Nephron (organoid): ENCODE data around the gene CEMIP.

ENCODE experiments used
- H3K27ac Mint-ChIP-seq, 3 experiments: 2 replicates each; pipeline ENCODE4 v1.8.0; 2020; ENCODE audit warnings: mixed read lengths in 3 of 3, mild to moderate bottlenecking in 2 of 3, moderate library complexity in 1 of 3
- H3K27me3 Mint-ChIP-seq: 2 replicates; pipeline ENCODE4 v1.8.0; 2021; ENCODE audit warnings: low read depth, mild to moderate bottlenecking, moderate library complexity, mixed read lengths
- H3K36me3 Mint-ChIP-seq: 2 replicates; pipeline ENCODE4 v1.8.0; 2020; ENCODE audit warnings: low read depth, mixed read lengths
- H3K4me1 Mint-ChIP-seq: 2 replicates; pipeline ENCODE4 v1.8.0; 2020; ENCODE audit warnings: mixed read lengths
- H3K4me3 Mint-ChIP-seq, 3 experiments: 2 replicates each; pipeline ENCODE4 v1.8.0; 2020; ENCODE audit warnings: mild to moderate bottlenecking in 3 of 3, mixed read lengths in 3 of 3, moderate library complexity in 2 of 3
- H3K9me3 Mint-ChIP-seq: 2 replicates; pipeline ENCODE4 v1.8.0; 2020; ENCODE audit warnings: mixed read lengths
- TF ChIP-seq, protein P1 (sequence below), 3 experiments: fragments of 200-600 bp; sonication (generic); IDR thresholded peaks; one replicate each; pipeline ENCODE4 v1.5.0; 2021; ENCODE audit warnings: antibody characterized with exemption in 3 of 3; ENCODE audit not compliant: unreplicated experiment in 3 of 3

Gene CEMIP

DNA sequence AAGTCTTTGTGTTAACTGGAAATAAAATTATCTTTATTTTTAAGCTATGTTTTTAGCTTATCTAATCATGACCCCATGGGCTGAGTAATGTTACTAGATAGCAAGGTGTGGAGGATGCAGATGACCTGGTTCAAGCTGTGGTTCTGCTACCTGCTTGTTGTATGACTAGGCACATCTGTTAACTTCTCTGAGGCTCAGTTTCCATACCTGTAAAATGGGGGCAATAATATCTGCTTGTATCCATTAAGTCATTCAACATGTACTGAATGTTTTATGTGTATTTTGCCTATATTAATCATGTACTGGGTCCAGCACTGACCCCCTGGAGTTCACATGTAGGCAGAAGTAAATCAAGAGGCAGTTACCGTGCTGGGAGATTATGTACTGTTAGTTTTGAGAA is 51.5 kb downstream of the CEMIP start:
- H3K36me3 Mint-ChIP-seq = no peaks in the 10 kb centered on the region
- H3K4me3 Mint-ChIP-seq = no peak overlapping the region
- peaks cover 7% of the 10 kb centered on the region for H3K27me3 Mint-ChIP-seq
- peaks cover 48% of the 10 kb centered on the region for H3K4me1 Mint-ChIP-seq
- TF ChIP-seq, protein P1, sequence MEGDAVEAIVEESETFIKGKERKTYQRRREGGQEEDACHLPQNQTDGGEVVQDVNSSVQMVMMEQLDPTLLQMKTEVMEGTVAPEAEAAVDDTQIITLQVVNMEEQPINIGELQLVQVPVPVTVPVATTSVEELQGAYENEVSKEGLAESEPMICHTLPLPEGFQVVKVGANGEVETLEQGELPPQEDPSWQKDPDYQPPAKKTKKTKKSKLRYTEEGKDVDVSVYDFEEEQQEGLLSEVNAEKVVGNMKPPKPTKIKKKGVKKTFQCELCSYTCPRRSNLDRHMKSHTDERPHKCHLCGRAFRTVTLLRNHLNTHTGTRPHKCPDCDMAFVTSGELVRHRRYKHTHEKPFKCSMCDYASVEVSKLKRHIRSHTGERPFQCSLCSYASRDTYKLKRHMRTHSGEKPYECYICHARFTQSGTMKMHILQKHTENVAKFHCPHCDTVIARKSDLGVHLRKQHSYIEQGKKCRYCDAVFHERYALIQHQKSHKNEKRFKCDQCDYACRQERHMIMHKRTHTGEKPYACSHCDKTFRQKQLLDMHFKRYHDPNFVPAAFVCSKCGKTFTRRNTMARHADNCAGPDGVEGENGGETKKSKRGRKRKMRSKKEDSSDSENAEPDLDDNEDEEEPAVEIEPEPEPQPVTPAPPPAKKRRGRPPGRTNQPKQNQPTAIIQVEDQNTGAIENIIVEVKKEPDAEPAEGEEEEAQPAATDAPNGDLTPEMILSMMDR (IDR thresholded peaks at IDR 0.05; ENCODE audit: unreplicated experiment in 3 of 3) = no peak
- H3K27ac Mint-ChIP-seq = no peak overlapping the region
- no peaks in the 10 kb centered on the region for H3K9me3 Mint-ChIP-seq

DNA sequence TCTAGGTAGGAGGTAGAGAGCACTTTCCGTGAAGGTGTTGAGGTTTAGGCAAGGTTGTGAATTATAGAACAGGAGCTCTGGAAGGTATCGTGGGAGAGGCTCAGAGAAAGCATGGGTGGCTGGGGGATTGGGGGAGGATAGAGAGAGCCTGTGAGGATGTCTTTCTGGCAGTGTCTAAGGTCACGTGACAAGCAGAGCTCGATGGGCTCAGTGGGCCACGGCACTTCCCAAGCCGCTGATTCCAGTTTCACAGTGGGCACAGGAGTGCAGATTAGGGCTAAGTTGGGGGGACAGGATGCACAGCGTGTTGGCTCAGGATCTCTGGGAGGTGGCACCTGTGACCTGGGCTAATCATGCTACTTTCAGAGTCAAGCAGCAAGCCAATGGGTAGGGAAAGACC is 52.0 kb downstream of the CEMIP start:
- TF ChIP-seq, protein P1 (IDR thresholded peaks at IDR 0.05; ENCODE audit: unreplicated experiment in 3 of 3) = no peak
- Mint-ChIP-seq H3K27me3 (peaks cover 6% of the 10 kb centered on the region), H3K9me3 (no peaks in the 10 kb centered on the region), H3K27ac (no peak overlapping the region), H3K4me3 (no peak overlapping the region), H3K36me3 (no peaks in the 10 kb centered on the region), H3K4me1 (peaks cover 48% of the 10 kb centered on the region)

DNA sequence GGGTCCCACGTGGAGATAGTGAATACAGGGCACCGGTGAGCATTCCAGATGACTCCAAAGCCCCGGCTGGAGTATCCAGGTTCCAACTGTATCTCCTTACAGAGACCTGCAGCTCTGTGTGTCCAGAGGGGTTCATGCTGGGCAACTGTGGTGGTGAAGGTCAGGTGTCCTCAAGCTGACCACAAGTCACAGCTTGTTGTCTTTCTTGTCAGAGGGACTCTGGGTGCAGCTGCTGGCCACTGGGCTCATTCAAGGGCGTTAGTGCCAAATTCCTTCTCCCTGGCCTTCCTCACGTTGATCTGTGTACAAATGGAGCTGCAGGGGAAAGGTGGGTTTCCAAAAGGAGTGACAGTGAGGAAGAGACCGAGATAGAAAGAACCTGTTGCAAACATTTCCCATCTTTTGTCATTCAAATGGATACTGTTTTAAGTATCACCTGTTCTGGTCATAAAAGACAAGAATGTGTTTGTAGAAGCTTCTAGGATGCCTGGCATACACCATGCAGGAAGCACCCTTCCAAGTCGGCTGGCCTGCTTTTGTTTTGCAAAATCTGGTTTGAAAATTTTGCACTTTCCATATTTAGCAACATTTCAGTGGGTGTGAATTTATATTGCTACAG is 52.5 kb downstream of the CEMIP start:
- no peak overlapping the region for H3K4me3 Mint-ChIP-seq
- no peaks in the 10 kb centered on the region for H3K9me3 Mint-ChIP-seq
- peaks cover 6% of the 10 kb centered on the region for H3K27me3 Mint-ChIP-seq
- no peak overlapping the region for H3K27ac Mint-ChIP-seq
- TF ChIP-seq, protein P1 (IDR thresholded peaks at IDR 0.05; ENCODE audit: unreplicated experiment in 3 of 3) = no peak
- H3K4me1 Mint-ChIP-seq = peaks cover 48% of the 10 kb centered on the region
- no peaks in the 10 kb centered on the region for H3K36me3 Mint-ChIP-seq

DNA sequence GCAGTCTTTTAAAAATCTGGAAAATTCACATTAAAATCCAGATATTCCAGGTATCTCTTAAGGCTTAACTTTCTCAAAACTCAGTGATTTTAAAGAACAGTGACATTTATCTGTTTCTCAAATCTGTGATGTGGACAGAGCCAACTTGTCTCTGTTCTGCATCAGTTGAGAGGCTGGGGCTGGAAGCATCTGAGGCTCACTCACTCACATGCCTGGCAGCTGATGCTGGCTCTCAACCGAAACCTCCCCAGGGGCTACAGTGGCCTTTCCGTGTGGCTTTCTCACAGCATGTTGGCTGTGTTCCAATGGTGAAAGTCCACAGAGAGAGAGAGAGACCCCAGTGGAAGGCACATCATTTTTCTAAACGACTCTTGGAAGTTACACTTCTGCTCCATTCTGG is 53.5 kb downstream of the CEMIP start:
- peaks cover 48% of the 10 kb centered on the region for H3K4me1 Mint-ChIP-seq
- H3K27me3 Mint-ChIP-seq = peaks cover 6% of the 10 kb centered on the region
- H3K9me3 Mint-ChIP-seq = no peaks in the 10 kb centered on the region
- H3K27ac Mint-ChIP-seq = peak overlapping the region in 1 of 3 experiments; percentile 21
- TF ChIP-seq, protein P1 (IDR thresholded peaks at IDR 0.05; ENCODE audit: unreplicated experiment in 3 of 3) = no peak
- no peaks in the 10 kb centered on the region for H3K36me3 Mint-ChIP-seq
- no peak overlapping the region for H3K4me3 Mint-ChIP-seq

DNA sequence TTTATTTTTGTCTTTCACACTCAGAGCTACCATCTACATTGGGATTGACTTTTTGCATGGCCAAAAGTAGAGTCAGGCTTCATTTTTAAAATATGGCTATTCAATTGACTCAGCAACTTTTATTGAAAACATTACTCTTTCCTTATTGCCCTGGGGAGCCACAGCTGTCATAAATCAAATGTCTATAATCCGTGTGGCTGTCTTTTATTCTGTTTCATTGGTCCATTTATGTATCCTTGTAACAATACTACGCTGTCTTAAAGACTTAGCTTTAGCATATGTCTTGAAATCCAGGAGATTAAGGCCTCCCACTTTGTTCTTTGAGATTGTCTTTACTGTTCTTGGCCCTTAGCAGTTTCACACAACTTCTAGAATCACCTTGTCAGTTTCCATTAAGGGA is 55.2 kb downstream of the CEMIP start:
- TF ChIP-seq, protein P1 (IDR thresholded peaks at IDR 0.05; ENCODE audit: unreplicated experiment in 3 of 3) = no peak
- Mint-ChIP-seq H3K27ac (no peak overlapping the region), H3K4me1 (peaks cover 42% of the 10 kb centered on the region), H3K27me3 (peaks cover 21% of the 10 kb centered on the region), H3K9me3 (no peaks in the 10 kb centered on the region), H3K36me3 (no peaks in the 10 kb centered on the region), H3K4me3 (no peak overlapping the region)

DNA sequence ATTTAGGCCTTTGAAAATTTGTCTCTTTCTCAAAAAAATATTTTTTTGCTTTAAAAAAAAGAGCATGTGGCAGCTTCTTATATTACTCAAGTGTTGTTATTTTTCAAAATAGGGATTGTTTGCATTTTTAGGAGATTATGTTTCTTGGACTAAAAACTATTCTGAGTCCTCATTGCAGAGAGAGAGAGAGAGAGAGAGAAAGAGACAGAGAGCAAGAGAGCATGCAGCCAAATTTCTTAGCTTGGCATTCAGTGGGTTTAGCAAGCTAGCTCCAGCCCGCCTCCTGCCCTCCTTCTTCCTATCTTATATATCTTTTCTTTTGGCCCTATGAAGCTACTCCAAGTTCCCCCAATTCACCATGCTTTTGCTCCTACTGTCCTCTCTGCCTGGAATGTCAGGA is 55.7 kb downstream of the CEMIP start:
- Mint-ChIP-seq H3K9me3 (no peaks in the 10 kb centered on the region), H3K36me3 (no peaks in the 10 kb centered on the region), H3K4me1 (peaks cover 40% of the 10 kb centered on the region), H3K27me3 (peaks cover 25% of the 10 kb centered on the region), H3K4me3 (no peak overlapping the region), H3K27ac (no peak overlapping the region)
- TF ChIP-seq, protein P1 (IDR thresholded peaks at IDR 0.05; ENCODE audit: unreplicated experiment in 3 of 3) = no peak
